HUES6 (cell line): ENCODE results near the gene WSB1.

ENCODE experiments used
- H3K27ac ChIP-seq: 2 replicates; pipeline ENCODE4 v1.7.0; 2013; ENCODE audit warnings: low read depth, mild to moderate bottlenecking, low read length, inconsistent platforms
- H3K27me3 ChIP-seq: 2 replicates; pipeline ENCODE4 v1.6.1; 2013; ENCODE audit warnings: low read length; ENCODE audit not compliant: control insufficient read depth, insufficient read depth
- H3K36me3 ChIP-seq: 2 replicates; pipeline ENCODE4 v1.6.1; 2013; ENCODE audit warnings: low read length; ENCODE audit not compliant: control insufficient read depth, insufficient read depth
- H3K4me1 ChIP-seq: 2 replicates; pipeline ENCODE4 v1.6.1; 2013; ENCODE audit warnings: low read length; ENCODE audit not compliant: control insufficient read depth, insufficient read depth
- H3K4me3 ChIP-seq: 2 replicates; pipeline ENCODE4 v1.5.1; 2013; ENCODE audit warnings: low read depth, low read length
- H3K9ac ChIP-seq: one replicate; pipeline ENCODE4 v1.6.1; 2013; ENCODE audit warnings: mild to moderate bottlenecking, low read length
- H3K9me3 ChIP-seq: 2 replicates; pipeline ENCODE4 v1.6.1; 2013; ENCODE audit warnings: low read depth, low read length; ENCODE audit not compliant: control insufficient read depth, insufficient read depth

Gene WSB1

GRCh38 chr17:27294689-27295630 lies 1.0 kb downstream of the WSB1 start:
- Histone ChIP-seq H3K4me1 (peaks cover 9% of the 10 kb centered on the region), H3K9me3 (no peaks in the 10 kb centered on the region), H3K27ac (peak overlapping the region; percentile 88; the same call in 1 of the 2 replicates), H3K4me3 (peak overlapping the region; percentile 83), H3K9ac (peak overlapping the region; percentile 88), H3K36me3 (0 out of 2 replicates have a peak, but pooled peaks cover 4% of the 10 kb centered on the region), H3K27me3 (no peaks in the 10 kb centered on the region)

- Histone ChIP-seq H3K27ac (no peak overlapping the region), H3K4me3 (peak overlapping the region; percentile 83)
These were observed 2.0 kb downstream of the WSB1 start for GRCh38 chr17:27295945-27296344.

GRCh38 chr17:27296428-27296979 lies 2.6 kb downstream of the WSB1 start:
- Histone ChIP-seq H3K9me3 (no peaks in the 10 kb centered on the region), H3K27me3 (no peaks in the 10 kb centered on the region), H3K36me3 (peaks cover 5% of the 10 kb centered on the region; the same call in 1 of the 2 replicates), H3K4me1 (peaks cover 9% of the 10 kb centered on the region), H3K9ac (no peak overlapping the region), H3K4me3 (peak overlapping the region; percentile 83), H3K27ac (no peak overlapping the region)

More at GRCh38 chr17:27295945-27296344, 2.0 kb downstream of the WSB1 start:
- peaks cover 9% of the 10 kb centered on the region for H3K4me1 ChIP-seq
- no peaks in the 10 kb centered on the region for H3K9me3 ChIP-seq
- no peak overlapping the region for H3K9ac ChIP-seq
- H3K27me3 ChIP-seq, result no peaks in the 10 kb centered on the region
- H3K36me3 ChIP-seq, result 0 out of 2 replicates have a peak, but pooled peaks cover 4% of the 10 kb centered on the region

- H3K9me3 ChIP-seq, result no peaks in the 10 kb centered on the region
- no peak overlapping the region for H3K4me3 ChIP-seq
- no peak overlapping the region for H3K9ac ChIP-seq
- H3K27ac ChIP-seq, result no peak overlapping the region
- peaks cover 3% of the 10 kb centered on the region; the same call in 1 of the 2 replicates for H3K4me1 ChIP-seq
- H3K27me3 ChIP-seq, result no peaks in the 10 kb centered on the region
- H3K36me3 ChIP-seq, result peaks cover 32% of the 10 kb centered on the region
These were observed 5.6 kb downstream of the WSB1 start for GRCh38 chr17:27299384-27300049.

GRCh38 chr17:27303734-27304133 lies 9.8 kb downstream of the WSB1 start:
- no peak overlapping the region for H3K4me3 ChIP-seq
- no peaks in the 10 kb centered on the region for H3K9me3 ChIP-seq
- peaks cover 68% of the 10 kb centered on the region for H3K36me3 ChIP-seq
- H3K27me3 ChIP-seq, result no peaks in the 10 kb centered on the region
- no peak overlapping the region for H3K9ac ChIP-seq
- H3K4me1 ChIP-seq, result no peaks in the 10 kb centered on the region
- H3K27ac ChIP-seq, result no peak overlapping the region

GRCh38 chr17:27306276-27306835 lies 12.4 kb downstream of the WSB1 start:
- Histone ChIP-seq H3K27ac (no peak overlapping the region), H3K9me3 (no peaks in the 10 kb centered on the region), H3K4me1 (no peaks in the 10 kb centered on the region), H3K9ac (no peak overlapping the region), H3K4me3 (no peak overlapping the region), H3K27me3 (no peaks in the 10 kb centered on the region), H3K36me3 (peaks cover 94% of the 10 kb centered on the region)

- Histone ChIP-seq H3K27me3 (no peaks in the 10 kb centered on the region), H3K36me3 (peaks cover 98% of the 10 kb centered on the region), H3K9me3 (no peaks in the 10 kb centered on the region), H3K4me1 (no peaks in the 10 kb centered on the region), H3K27ac (no peak overlapping the region), H3K4me3 (no peak overlapping the region), H3K9ac (no peak overlapping the region)
These were observed 16.7 kb downstream of the WSB1 start for GRCh38 chr17:27310565-27311110.

- H3K4me3 ChIP-seq, result no peak overlapping the region
- no peak overlapping the region for H3K27ac ChIP-seq
- H3K9me3 ChIP-seq, result no peaks in the 10 kb centered on the region
- H3K36me3 ChIP-seq, result peaks cover 92% of the 10 kb centered on the region
- no peaks in the 10 kb centered on the region for H3K4me1 ChIP-seq
- no peaks in the 10 kb centered on the region for H3K27me3 ChIP-seq
- no peak overlapping the region for H3K9ac ChIP-seq
These were observed 19.4 kb downstream of the WSB1 start for GRCh38 chr17:27313301-27313700.

GRCh38 chr17:27315322-27315721 lies 21.4 kb downstream of the WSB1 start:
- no peaks in the 10 kb centered on the region for H3K27me3 ChIP-seq
- no peak overlapping the region for H3K4me3 ChIP-seq
- no peak overlapping the region for H3K9ac ChIP-seq
- no peak overlapping the region for H3K27ac ChIP-seq
- H3K36me3 ChIP-seq, result peaks cover 84% of the 10 kb centered on the region
- H3K4me1 ChIP-seq, result no peaks in the 10 kb centered on the region
- no peaks in the 10 kb centered on the region for H3K9me3 ChIP-seq

GRCh38 chr17:27315796-27316465 lies 22.0 kb downstream of the WSB1 start:
- no peaks in the 10 kb centered on the region for H3K27me3 ChIP-seq
- no peaks in the 10 kb centered on the region for H3K4me1 ChIP-seq
- H3K36me3 ChIP-seq, result peaks cover 78% of the 10 kb centered on the region

More at GRCh38 chr17:27315796-27316465, 22.0 kb downstream of the WSB1 start:
- Histone ChIP-seq H3K9ac (no peak overlapping the region), H3K4me3 (no peak overlapping the region), H3K9me3 (no peaks in the 10 kb centered on the region), H3K27ac (no peak overlapping the region)
